K562 (cell line): ENCODE data around the gene DRD3. TPM values are rescaled to one million over a fixed set of nuclear protein-coding genes. Genes with fewer than 3 reads are reported as not detected.

Experiments
- ATAC-seq: fragments of 200-7000 bp; cut with Tn5 transposase; 3 replicates; pipeline ENCODE4 v1.9.1; 2020; ENCODE audit warnings: moderate library complexity
- BruUV-seq: library from RNA; stranded (reverse); fragments of 400-500 nt; replicated peaks from 2 replicates; lab custom pipeline; 2021; lab: Mats Ljungman, UMichigan
- CTCF ChIA-PET: fragments of 300-600 bp; formaldehyde crosslinking; extraction: SDS; loops from one replicate; lab custom pipeline; 2021; ENCODE audit warnings: low intra/inter-chr PET ratio; lab: Yijun Ruan, JAX
- POLR2A ChIA-PET: fragments of 300-600, 350-650 bp; sonication (Branson Sonifier 250); formaldehyde crosslinking; extraction: SDS; loops from one replicate; lab custom pipeline; 2021; ENCODE audit warnings: antibody characterized with exemption, inconsistent platforms; lab: Yijun Ruan, JAX
- DNase-seq, 4 experiments: peaks; one replicate each; pipeline versions ENCODE4 v3.0.0 to v3.0.0-alpha.2; 2011 to 2018; ENCODE audit warnings: low spot score in 3 of 4, mixed read lengths in 3 of 4; ENCODE audit errors: extremely low read depth in 1 of 4
- FAIRE-seq: peaks from 2 replicates; lab custom pipeline; 2011; peaks lifted over from hg19 to GRCh38; lab: Jason Lieb, UNC
- H2AFZ ChIP-seq: 2 replicates; pipeline ENCODE4 v1.6.0; 2011; ENCODE audit warnings: low read depth, low read length, control low read depth, inconsistent platforms
- H3K27ac ChIP-seq: fragments of 200-600 bp; 3 replicates; pipeline ENCODE4 v1.8.0; 2011; ENCODE audit warnings: low read depth, mild to moderate bottlenecking, control low read depth, inconsistent platforms, low read length, moderate library complexity, mixed read lengths; ENCODE audit errors: extremely low read depth
- H3K27me3 ChIP-seq, 2 experiments: fragments of 300-600 bp in 1 of 2; 2 replicates in 1 of 2; 3 replicates in 1 of 2; pipeline versions ENCODE4 v1.6.0 to v1.8.0; 2011; ENCODE audit warnings: inconsistent platforms in 2 of 2, low read length in 2 of 2, mild to moderate bottlenecking in 1 of 2, mixed read lengths in 1 of 2, moderate library complexity in 1 of 2; ENCODE audit not compliant: control insufficient read depth in 2 of 2, insufficient read depth in 2 of 2
- H3K36me3 ChIP-seq: fragments of 300-600 bp; 3 replicates; pipeline ENCODE4 v1.8.0; 2011; ENCODE audit warnings: mild to moderate bottlenecking, low read length, inconsistent platforms; ENCODE audit not compliant: control insufficient read depth, insufficient read depth
- H3K4me1 ChIP-seq, 2 experiments: fragments of 200-600 bp in 1 of 2; replicated peaks in 1 of 2; 2 replicates in 1 of 2; 3 replicates in 1 of 2; pipeline versions ENCODE4 v1.5.1 to v1.8.0; 2011; ENCODE audit warnings: inconsistent platforms in 2 of 2, low read length in 2 of 2, mild to moderate bottlenecking in 1 of 2, mixed read lengths in 1 of 2, moderate library complexity in 1 of 2; ENCODE audit not compliant: control insufficient read depth in 2 of 2, insufficient read depth in 2 of 2
- H3K4me2 ChIP-seq: 2 replicates; pipeline ENCODE4 v1.6.1; 2011; ENCODE audit warnings: low read length, control low read depth, inconsistent platforms, mixed read lengths; ENCODE audit not compliant: insufficient read depth
- H3K4me3 ChIP-seq: fragments of 200-600 bp; sonication (generic), shearing (Covaris generic); 2 replicates; pipeline ENCODE4 v1.5.1; 2016; ENCODE audit warnings: control low read depth, inconsistent platforms
- H3K79me2 ChIP-seq: fragments of 200-600 bp; 3 replicates; pipeline ENCODE4 v1.8.0; 2011; ENCODE audit warnings: low read length, inconsistent platforms; ENCODE audit not compliant: control insufficient read depth, insufficient read depth
- H3K9ac ChIP-seq, 2 experiments: 2 replicates each; pipeline versions ENCODE4 v1.6.0 to v1.6.1; 2011; ENCODE audit warnings: low read depth in 2 of 2, low read length in 2 of 2, control low read depth in 1 of 2, inconsistent platforms in 1 of 2, mild to moderate bottlenecking in 1 of 2, mixed read lengths in 1 of 2; ENCODE audit not compliant: insufficient read depth in 1 of 2
- H3K9me1 ChIP-seq: one replicate; pipeline ENCODE4 v1.6.0; 2011; ENCODE audit warnings: inconsistent platforms, mild to moderate bottlenecking, low read length, moderate library complexity; ENCODE audit not compliant: control insufficient read depth, insufficient read depth
- H3K9me3 ChIP-seq: replicated peaks from 2 replicates; pipeline ENCODE4 v1.5.1; 2011; ENCODE audit warnings: low read depth, low read length, inconsistent platforms; ENCODE audit not compliant: control insufficient read depth, insufficient read depth
- H4K20me1 ChIP-seq: replicated peaks from 2 replicates; pipeline ENCODE4 v1.6.1; 2011; ENCODE audit warnings: low read length, inconsistent platforms, mixed read lengths; ENCODE audit not compliant: control insufficient read depth, insufficient read depth
- BCOR ChIP-seq: fragments of 450-650 bp; IDR thresholded peaks from 2 replicates; pipeline ENCODE4 v1.6.1; 2016
- DPF2 ChIP-seq: fragments of 450-650 bp; IDR thresholded peaks from 2 replicates; pipeline ENCODE4 v1.6.1; 2016
- GTF2B ChIP-seq: IDR thresholded peaks from 2 replicates; pipeline ENCODE4 v1.6.1; 2011; ENCODE audit not compliant: insufficient read length; ENCODE audit errors: extremely low read depth
- RNF2 ChIP-seq: sonication (generic); IDR thresholded peaks from 2 replicates; pipeline ENCODE4 v1.6.1; 2016
- SAFB ChIP-seq: fragments of 200-400 bp; formaldehyde crosslinking; IDR thresholded peaks from 2 replicates; pipeline ENCODE4 v1.6.1; 2017; ENCODE audit warnings: low read depth, low read length, borderline replicate concordance
- SRSF1 ChIP-seq: fragments of 200-400 bp; formaldehyde crosslinking; IDR thresholded peaks from 2 replicates; pipeline ENCODE4 v1.6.1; 2017; ENCODE audit warnings: mild to moderate bottlenecking, low read depth, low read length, moderate library complexity
- ZKSCAN8 ChIP-seq: fragments of 200-800 bp; sonication (Bioruptor generic); IDR thresholded peaks from 2 replicates; pipeline ENCODE4 v1.6.1; 2016; ENCODE audit warnings: missing genetic modification characterization, missing compliant biosample characterization
- ZNF140 ChIP-seq: fragments of 250-450 bp; sonication (Bioruptor Pico); IDR thresholded peaks from 2 replicates; pipeline ENCODE4 v1.8.0; 2021; ENCODE audit warnings: moderate library complexity, mild to moderate bottlenecking, inconsistent platforms
- ZNF77 ChIP-seq: fragments of 250-450 bp; sonication (Bioruptor Pico); IDR thresholded peaks from 2 replicates; pipeline ENCODE4 v1.5.0; 2020
- WGBS: fragments of 100-300 bp; shearing (Covaris generic); methylation state at CpG from one replicate; pipeline ENCODE4 v1.1.6; 2016; ENCODE audit warnings: low coverage, mixed read lengths; ENCODE audit not compliant: insufficient coverage; ENCODE audit errors: missing lambda C conversion rate; 5-methylcytosine and 5-hydroxymethylcytosine counted together
- in situ Hi-C: fragments of 300-500 bp; cut with MboI; formaldehyde crosslinking; loops from 4 replicates; pipeline ENCODE4 v1.15.0; 2018; ENCODE audit warnings: inconsistent platforms, mixed read lengths
- intact Hi-C: fragments of 100-400 bp; cut with micrococcal nuclease; formaldehyde crosslinking; loops from 2 replicates; pipeline ENCODE4 v1.14.2; 2022
- polyA plus RNA-seq, 8 experiments: library from polyadenylated mRNA; depleted of rRNA in 4 of 8; stranded (reverse) in 5 of 8; unstranded in 3 of 8; fragments of >200 nt; fragmentation: Nextera tagmentation in 2 of 8; fragmentation: Illumina TruSeq in 1 of 8; extraction: Ambion mirVana in 2 of 8; extraction: Trizol in 1 of 8; gene quantifications; 2 replicates each; pipeline versions ENCODE4 v1.2.1 to v1.2.3, GENCODE V29; 2011 to 2014; ENCODE audit warnings: inconsistent platforms in 1 of 8, missing spikeins in 1 of 8
- total RNA-seq, 7 experiments: library from RNA; depleted of rRNA in 6 of 7; stranded (reverse); fragments of >200 nt in 6 of 7; fragmentation: Illumina TruSeq in 2 of 7; extraction: Trizol in 2 of 7; gene quantifications; 2 replicates each; pipeline versions ENCODE4 v1.2.1 to v1.2.3, GENCODE V29; 2011 to 2021; ENCODE audit warnings: low replicate concordance in 1 of 7
- TF ChIP-seq, protein P1 (sequence below): fragments of 450-650 bp; formaldehyde crosslinking; IDR thresholded peaks from 2 replicates; pipeline ENCODE4 v1.4.0; 2020; ENCODE audit warnings: mild to moderate bottlenecking, moderate library complexity
- TF ChIP-seq, protein P2 (sequence below): fragments of 450-650 bp; IDR thresholded peaks from one replicate; pipeline ENCODE4 v1.6.1; 2018; ENCODE audit warnings: mild to moderate bottlenecking, moderate library complexity; ENCODE audit not compliant: partially characterized antibody

Gene DRD3
- total and polyA plus RNA-seq, 9 of the 15 experiments (the other 6 are each of a cell fraction or from before 2014, with no cell fraction given), result not detected

DNA sequence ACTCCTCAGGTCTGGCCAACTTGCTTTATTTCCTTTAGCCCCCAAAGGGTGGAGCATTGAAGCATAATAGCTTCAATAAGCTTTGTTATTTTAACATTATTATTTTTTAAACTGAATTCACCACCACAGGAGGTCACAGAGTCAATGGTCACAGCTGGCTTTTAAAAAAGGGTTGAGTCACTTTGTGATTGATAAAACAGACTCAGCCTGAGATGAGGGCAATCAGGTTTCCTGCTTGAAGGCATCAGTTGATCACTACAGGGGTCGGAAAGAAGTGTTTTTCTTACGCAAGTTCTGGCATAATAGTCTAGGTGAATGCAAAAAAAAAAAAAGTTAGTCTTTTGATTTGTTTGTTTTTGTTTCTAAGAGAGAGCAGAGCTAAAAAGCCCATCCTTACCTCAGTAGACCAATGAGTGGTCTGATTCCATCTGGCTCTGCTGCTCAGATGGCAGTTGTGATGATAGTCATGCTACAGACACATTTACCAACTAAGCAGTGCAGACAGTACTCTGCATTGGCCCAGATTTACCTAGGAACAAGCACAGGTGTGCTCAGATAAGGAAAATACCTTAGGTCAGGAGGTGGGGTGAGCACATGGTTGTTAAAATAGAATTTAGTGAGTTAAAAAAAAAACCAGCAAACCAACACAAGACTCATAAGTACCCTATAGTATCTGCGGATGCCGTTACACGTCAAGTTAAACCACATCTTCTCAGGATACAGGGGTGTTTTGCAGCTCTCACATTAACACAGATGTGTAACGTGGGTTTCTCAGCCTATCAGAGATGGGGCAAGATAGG lies 35.9 kb upstream of the DRD3 start:
- Histone ChIP-seq H3K9me3 (no peaks in the 10 kb centered on the region), H3K36me3 (no peaks in the 10 kb centered on the region), H3K27ac (no peak overlapping the region), H3K4me2 (no peak overlapping the region), H3K79me2 (no peaks in the 10 kb centered on the region), H4K20me1 (no peaks in the 10 kb centered on the region), H3K4me1 (no peaks in the 10 kb centered on the region; a peak in 2 of 5 replicates), H3K9ac (no peak overlapping the region), H2AFZ (no peak overlapping the region), H3K9me1 (no peaks in the 10 kb centered on the region), H3K27me3 (no peaks in the 10 kb centered on the region), H3K4me3 (no peak overlapping the region)
- ChIA-PET POLR2A (interaction anchor here (0.8 kb wide), 1 partner anchor 10 kb away, joined by 4 read pairs; no protein-coding TSS in a partner anchor), CTCF (no interaction called here)
- in situ Hi-C loops (no loop called here), intact Hi-C loops (no loop called here)
- no peak for ATAC-seq
- no peak for FAIRE-seq
- BruUV-seq, result no TSS peak
- TF ChIP-seq ZNF140 (CRISPR knock-in tag) (no peak), DPF2 (no peak), GTF2B (no peak), BCOR (no peak), ZKSCAN8 (CRISPR knock-in tag) (no peak), SRSF1 (no peak), ZNF77 (CRISPR knock-in tag) (no peak), SAFB (no peak), RNF2 (no peak)
- TF ChIP-seq, protein P1, sequence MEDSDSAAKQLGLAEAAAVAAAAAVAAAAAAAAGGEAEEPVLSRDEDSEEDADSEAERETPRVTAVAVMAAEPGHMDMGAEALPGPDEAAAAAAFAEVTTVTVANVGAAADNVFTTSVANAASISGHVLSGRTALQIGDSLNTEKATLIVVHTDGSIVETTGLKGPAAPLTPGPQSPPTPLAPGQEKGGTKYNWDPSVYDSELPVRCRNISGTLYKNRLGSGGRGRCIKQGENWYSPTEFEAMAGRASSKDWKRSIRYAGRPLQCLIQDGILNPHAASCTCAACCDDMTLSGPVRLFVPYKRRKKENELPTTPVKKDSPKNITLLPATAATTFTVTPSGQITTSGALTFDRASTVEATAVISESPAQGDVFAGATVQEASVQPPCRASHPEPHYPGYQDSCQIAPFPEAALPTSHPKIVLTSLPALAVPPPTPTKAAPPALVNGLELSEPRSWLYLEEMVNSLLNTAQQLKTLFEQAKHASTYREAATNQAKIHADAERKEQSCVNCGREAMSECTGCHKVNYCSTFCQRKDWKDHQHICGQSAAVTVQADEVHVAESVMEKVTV (CRISPR knock-in tag), result no peak
- TF ChIP-seq, protein P2, sequence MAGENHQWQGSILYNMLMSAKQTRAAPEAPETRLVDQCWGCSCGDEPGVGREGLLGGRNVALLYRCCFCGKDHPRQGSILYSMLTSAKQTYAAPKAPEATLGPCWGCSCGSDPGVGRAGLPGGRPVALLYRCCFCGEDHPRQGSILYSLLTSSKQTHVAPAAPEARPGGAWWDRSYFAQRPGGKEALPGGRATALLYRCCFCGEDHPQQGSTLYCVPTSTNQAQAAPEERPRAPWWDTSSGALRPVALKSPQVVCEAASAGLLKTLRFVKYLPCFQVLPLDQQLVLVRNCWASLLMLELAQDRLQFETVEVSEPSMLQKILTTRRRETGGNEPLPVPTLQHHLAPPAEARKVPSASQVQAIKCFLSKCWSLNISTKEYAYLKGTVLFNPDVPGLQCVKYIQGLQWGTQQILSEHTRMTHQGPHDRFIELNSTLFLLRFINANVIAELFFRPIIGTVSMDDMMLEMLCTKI, result no peak
- 7% methylated on average over 6 of the region's 6 CpGs for WGBS
- DNase-seq, result no peak
